Measurements from ENCODE around the gene GAGE10.
"Not testable (repeated sequence)": the region's sequence is repeated elsewhere in the genome, so short reads cannot be mapped to it uniquely, and the experiment has no call there.

Gene GAGE10

GRCh38 chrX:49344496-49345175 lies 41.2 kb downstream of the GAGE10 start:
- DNase-seq (ENCODE audit: low read depth); H3K4me3 ChIP-seq (ENCODE audit: low read depth, low read length): not testable (repeated sequence)

DNA sequence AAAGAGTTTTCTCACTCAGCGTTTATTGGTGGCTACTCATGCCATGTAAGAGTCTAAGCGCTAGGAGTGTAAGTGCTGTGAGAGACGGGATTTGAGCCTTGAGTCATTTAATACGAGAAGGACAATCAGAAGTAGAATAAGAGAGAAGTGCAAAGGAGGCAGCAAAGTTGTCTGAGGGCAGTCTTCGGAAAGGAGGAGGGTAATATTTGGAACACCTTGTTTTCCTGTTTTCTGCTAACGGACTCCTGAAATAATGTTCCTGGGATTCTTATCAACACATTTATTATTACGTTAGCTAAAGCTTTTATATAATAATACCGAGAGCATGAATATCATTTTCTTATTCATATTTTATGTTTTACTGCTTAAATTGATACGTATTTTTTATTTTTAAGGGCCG lies 42.0 kb downstream of the GAGE10 start:
- not testable (repeated sequence) for H3K4me3 ChIP-seq (ENCODE audit: low read depth, low read length)

DNA sequence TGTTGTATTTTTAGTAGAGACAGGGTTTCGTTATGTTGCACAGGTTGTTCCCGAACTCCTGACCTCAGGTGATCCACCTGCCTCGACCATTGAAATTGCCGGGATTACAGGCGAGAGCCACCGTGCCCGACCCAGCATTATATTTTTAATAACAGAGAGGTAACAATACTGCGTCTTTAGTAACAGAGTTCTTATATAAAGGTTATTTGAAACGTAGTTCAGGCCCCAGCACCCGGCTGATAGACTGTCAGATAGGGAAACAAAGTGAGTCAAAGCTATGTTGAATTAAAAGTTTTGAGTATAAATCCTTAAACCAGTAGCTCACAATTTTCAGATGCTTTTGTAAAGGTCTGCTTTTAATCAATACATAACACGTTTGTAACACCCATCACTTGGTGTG lies 42.7 kb downstream of the GAGE10 start:
- H3K4me3 ChIP-seq (ENCODE audit: low read depth, low read length), result not testable (repeated sequence)

More for the DNA sequence above, 42.0 kb downstream of the GAGE10 start:
- DNase-seq (ENCODE audit: low read depth), result not testable (repeated sequence)

More for the DNA sequence above, 42.7 kb downstream of the GAGE10 start:
- DNase-seq (ENCODE audit: low read depth), result not testable (repeated sequence)
